GM21576 (cell line): ENCODE data around the gene FRMD3.
"Not testable (repeated sequence)": the region's sequence is repeated elsewhere in the genome, so short reads cannot be mapped to it uniquely, and the experiment has no call there.

Experiments used
- ATAC-seq: cut with Tn5 transposase; IDR thresholded peaks from one replicate; pipeline ENCODE4 v1.9.1; 2021; ENCODE audit warnings: mild to moderate bottlenecking, moderate library complexity; ENCODE audit not compliant: unreplicated experiment

The FRMD3 gene

GRCh38 chr9:83403527-83404238, 134.5 kb downstream of the FRMD3 start:
- ATAC-seq, result no peak

DNA sequence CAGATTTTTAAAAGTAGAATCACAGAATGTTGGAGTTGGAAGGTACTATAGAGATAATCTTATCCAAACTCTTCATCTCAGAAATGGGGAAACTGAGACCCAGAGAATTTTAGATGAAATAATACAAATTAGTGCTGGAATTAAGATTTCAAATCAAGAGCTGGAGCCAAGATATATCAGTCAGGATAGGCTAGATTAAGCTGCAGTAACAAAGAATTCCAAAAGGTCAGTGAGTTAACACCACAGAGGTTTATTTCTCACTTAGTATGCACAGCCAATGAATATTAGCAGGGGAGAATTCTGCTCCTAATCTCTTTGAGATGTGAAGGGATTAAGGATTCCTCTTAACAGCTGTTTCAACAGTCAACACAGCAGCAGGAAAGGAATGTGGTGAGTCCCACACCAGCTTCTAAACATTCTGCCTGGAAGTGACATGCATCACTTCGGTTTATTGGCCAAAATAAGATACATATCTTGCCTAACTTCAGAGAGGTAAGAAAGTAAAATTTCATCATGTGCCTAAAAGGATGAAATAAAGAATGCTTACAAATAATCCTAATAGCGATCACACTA, 136.8 kb downstream of the FRMD3 start:
- no peak for ATAC-seq

DNA sequence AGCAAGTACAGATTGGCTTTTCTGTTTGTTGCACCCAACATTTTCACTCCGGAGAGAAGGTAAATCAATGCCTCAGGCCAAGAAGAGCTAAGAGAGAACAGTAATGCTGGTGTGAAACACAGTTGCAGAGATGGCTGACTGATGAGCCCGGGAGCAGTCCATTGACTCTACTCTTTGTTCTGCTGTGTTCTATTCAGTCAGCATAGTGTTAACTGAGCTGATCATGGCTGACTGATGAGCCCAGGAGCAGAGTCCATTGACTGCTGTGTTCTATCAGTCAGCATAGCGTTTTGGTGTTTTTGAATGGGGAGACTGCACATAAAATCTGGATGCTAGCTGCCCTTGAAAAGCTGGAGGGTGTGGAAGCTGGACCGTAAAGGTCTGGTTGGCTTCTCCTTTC, 141.4 kb downstream of the FRMD3 start:
- ATAC-seq, result no peak

DNA sequence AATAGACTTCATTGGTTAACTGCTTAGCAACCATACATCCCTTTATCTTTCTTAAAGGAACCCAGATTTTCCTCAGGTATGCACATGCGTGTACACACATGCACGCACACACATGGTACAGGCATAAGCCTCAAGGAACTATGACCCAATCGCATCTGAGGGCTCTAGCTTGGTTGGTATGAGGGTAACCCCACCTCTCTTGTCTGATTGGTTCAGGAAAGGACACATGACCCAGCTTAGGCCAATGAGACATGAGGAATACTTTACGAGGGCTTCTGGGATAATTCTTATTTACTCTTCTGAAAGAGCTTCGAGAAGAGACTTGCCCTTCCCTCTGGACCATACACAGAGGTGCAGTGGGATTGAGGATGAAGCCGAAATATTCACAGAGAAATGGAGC, 141.9 kb downstream of the FRMD3 start:
- no peak for ATAC-seq

- ATAC-seq, result no peak
Measured at GRCh38 chr9:83392228-83392627, 146.0 kb downstream of the FRMD3 start.

DNA sequence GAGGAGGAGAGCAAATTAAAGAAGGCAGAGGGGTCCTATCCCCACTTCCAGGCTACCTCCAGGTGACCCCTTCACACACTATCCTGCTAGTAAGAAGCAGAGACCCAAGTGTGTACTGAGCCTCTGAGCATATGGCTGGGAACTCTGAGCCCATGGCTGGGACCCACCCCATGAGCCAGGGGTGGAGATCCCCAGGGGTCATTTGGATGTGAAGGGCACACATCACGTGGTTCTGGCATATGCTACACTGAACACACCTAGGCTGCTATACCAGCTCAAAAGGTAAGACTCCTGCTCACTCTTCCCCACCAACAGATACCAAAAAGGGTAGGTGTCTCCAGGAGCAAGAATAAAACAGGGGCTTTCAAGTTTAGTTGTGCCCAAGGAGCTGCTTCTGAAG, 149.9 kb downstream of the FRMD3 start:
- no peak for ATAC-seq

GRCh38 chr9:83387401-83388185, 150.6 kb downstream of the FRMD3 start:
- ATAC-seq, result no peak

DNA sequence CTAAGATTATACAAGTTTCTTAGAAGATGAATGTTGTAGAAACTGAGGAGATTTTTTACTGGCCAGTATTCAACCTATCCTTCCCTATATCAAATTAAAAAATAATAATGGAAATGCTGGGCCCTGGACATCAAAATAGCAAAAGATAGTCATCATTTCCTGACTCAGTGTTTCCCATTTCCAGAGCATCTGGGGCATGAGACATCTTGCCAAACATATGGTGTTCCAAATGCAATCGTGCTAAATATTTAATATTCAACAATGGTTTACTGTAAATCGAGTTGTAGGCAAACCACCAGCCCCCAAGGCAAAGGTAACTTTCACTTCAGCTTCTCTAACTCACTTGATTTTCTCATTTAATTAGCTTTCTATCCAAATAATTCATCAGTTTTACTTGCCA, 152.9 kb downstream of the FRMD3 start:
- no peak for ATAC-seq

GRCh38 chr9:83384214-83384613, 154.0 kb downstream of the FRMD3 start:
- no peak for ATAC-seq

- no peak for ATAC-seq
Measured at GRCh38 chr9:83383034-83383433, 155.2 kb downstream of the FRMD3 start.

GRCh38 chr9:83382421-83382820, 155.8 kb downstream of the FRMD3 start:
- ATAC-seq, result no peak

GRCh38 chr9:83379045-83379444, 159.2 kb downstream of the FRMD3 start:
- no peak for ATAC-seq

GRCh38 chr9:83372957-83373356, 165.2 kb downstream of the FRMD3 start:
- ATAC-seq, result no peak

DNA sequence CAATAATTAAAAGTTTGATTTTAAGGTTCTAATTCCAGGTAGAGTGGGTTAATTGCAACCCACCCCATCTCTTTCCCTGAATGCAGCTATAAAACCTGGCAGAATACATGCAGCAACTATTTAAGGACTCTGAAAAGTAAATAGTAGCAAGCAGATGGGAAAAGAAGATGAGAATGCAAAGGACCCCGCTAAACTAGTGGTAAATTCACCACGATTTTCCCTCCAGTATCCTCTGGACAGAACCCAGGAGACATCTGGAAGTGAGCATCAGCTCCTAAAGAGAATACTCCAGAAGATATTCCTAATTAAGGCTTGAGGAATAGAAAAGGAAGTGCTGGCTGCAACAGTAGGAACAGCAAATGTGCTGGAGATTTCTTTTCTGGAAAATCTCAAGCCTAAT, 170.9 kb downstream of the FRMD3 start:
- ATAC-seq, result no peak

DNA sequence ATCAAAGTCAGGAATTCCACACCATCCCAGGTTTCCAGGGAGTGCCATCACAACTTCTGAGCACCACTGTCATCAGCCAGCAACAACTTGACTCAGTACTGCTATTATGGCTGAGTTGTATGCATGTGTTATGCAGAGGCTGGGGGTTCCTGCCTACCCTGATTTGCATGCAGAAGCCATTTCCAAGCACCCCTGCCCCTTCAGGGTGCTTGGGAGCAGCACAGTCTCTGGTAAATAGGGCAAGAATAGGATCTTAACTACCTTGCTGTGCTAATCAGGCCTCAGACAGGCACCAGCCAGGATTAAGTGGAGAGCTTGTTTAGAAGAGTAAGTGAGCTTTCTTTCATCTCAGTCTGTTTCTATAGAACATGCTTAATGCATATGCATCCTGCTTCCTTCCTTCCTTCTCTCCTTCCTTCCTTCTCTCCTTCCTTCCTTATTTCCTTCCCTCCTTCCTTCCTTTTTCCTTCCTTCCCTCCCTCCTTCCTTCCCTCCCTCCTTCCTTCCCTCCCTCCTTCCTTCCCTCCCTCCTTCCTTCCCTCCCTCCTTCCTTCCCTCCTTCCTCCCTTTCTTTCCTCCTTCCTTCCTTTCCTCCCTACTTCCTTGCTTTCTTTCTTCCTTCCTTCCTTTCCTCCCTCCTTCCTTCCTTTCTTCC, 175.7 kb downstream of the FRMD3 start:
- no peak for ATAC-seq

DNA sequence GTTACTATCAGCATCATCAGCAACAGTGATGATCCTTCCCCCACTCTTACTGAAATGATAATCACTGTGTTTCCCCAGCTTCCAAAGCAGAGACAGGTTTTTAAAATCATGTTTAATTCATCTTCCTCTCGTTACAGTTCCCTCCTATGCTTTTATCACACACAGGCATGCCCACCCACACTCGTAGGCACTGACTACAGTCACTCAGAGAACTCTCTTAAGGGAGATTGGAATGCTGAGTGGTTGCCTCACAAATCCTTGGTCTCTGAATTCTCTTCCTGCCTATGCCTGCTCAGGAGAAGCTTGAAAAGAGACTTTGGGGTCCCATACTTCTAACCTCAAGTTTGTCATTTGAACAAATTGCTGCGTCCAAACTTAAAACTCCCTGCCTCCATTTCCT, 179.2 kb downstream of the FRMD3 start:
- ATAC-seq, result no peak

DNA sequence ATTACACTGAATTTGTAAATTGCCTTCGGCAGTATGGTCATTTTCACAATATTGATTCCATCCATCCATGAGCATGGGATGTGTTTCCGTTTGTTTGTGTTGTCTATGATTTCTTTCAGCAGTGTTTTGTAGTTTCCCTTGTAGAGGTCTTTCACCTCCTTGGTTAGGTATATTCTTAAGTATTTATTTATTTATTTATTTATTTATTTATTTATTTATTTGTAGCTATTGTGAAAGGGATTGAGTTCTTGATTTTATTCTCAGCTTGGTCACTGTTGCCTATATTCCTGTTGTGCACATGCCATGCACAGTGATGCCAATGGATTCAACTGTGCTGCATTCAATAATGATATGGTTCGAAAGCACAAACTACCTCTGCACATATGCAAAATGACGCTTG, 179.7 kb downstream of the FRMD3 start:
- ATAC-seq, result not testable (repeated sequence)

GRCh38 chr9:83355729-83356151, 182.5 kb downstream of the FRMD3 start:
- ATAC-seq, result no peak

DNA sequence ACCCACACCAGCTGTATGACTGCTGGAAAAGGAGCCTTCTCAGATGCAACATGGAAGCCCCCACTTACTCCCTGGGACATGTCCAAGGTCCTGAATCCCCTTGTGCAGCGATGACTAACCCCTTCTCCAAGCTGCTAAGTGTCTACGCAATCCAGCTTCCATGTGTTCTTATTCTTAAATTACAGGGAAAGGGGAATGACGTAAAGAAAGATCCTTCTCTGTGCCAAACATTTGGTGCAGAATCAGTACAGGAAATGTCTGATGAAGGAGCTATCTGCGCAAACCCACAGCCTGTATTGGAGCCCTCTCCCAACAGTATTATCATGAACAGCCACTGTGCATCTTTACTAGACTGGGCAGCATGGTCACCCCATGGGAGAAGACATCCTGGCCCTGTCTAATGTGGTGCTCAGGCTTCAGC, 183.2 kb downstream of the FRMD3 start:
- ATAC-seq, result no peak

- ATAC-seq, result no peak
Measured at GRCh38 chr9:83349031-83349430, 189.2 kb downstream of the FRMD3 start.

DNA sequence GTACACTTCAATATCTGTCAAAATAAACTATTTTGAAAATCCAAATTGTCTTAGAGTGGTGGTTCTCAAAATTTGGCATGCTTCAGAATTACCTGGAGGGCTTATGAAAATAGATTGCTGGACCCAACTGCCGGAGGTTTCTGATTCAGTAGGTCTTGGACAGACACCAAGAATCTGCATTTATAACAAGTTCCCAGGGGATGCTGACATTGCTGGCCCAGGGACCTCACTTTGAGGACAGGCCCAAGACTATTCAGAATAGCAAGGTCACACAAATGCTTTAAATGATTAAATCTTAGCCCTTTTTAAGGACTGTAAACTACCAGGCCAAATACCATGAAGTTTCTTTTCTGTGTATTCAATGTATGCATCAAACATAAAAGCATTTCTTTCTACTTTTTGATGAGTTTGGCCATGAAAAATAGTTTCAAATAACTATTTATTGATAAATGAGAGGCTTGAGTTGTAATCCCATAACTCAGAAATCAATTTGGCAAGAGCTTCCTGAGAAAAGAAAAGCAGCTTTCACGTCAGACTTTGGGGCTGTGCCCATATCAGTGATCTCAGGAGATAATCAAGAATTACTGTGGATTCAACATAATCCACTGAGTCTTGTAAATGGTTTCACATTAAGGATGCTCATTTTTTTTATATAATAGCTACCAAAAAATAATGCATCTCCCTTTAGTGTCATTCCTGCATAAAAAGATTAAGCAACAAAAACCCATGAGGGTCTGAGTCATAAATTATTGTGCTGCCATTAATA, 191.4 kb downstream of the FRMD3 start:
- ATAC-seq, result no peak
